Umbilical cord (tissue), 2 donors: ENCODE results near the gene RELB. TPM values are rescaled to one million over a fixed set of nuclear protein-coding genes. Genes with fewer than 3 reads are reported as not detected.

ENCODE experiments used
- DNase-seq: peaks from one replicate; pipeline ENCODE4 v3.0.0-alpha.2; 2015; ENCODE audit warnings: low spot score
- total RNA-seq: library from RNA; depleted of rRNA; stranded (reverse); fragments of >200 nt; gene quantifications from one replicate; pipeline ENCODE4 v1.2.3, GENCODE V29; 2014; ENCODE audit warnings: low replicate concordance; ENCODE audit not compliant: insufficient read depth

The RELB gene
- total RNA-seq, 1 donor from 2014 or later = 4.8 TPM

GRCh38 chr19:45021971-45022370 is 20.7 kb downstream of the RELB start:
- DNase-seq = no peak

GRCh38 chr19:45023048-45023447 is 21.8 kb downstream of the RELB start:
- no peak for DNase-seq

- DNase-seq = no peak
Measured at GRCh38 chr19:45025264-45025663, 24.0 kb downstream of the RELB start.

- no peak for DNase-seq
Measured at GRCh38 chr19:45027371-45027770, 26.1 kb downstream of the RELB start.

- DNase-seq = no peak
Measured at GRCh38 chr19:45030825-45031224, 29.6 kb downstream of the RELB start.

- DNase-seq = no peak
Measured at GRCh38 chr19:45032421-45032820, 31.2 kb downstream of the RELB start.

- no peak for DNase-seq
Measured at GRCh38 chr19:45035755-45036154, 34.5 kb downstream of the RELB start.

- no peak for DNase-seq
Measured at GRCh38 chr19:45037393-45038169, 36.3 kb downstream of the RELB start.

- peak; percentile 94 for DNase-seq
Measured at GRCh38 chr19:45038931-45039893, 37.9 kb downstream of the RELB start, which contains the start of gene CLASRP. Gene CLASRP, plus strand, starts transcription at chr19:45039045. Its CDS starts 1,168 bp downstream, at chr19:45040213.

GRCh38 chr19:45040059-45040771 is 39.0 kb downstream of the RELB start:
- DNase-seq = peak; percentile 8

GRCh38 chr19:45041125-45041524 is 39.9 kb downstream of the RELB start:
- no peak for DNase-seq

GRCh38 chr19:45045671-45046353 is 44.5 kb downstream of the RELB start:
- no peak for DNase-seq

- no peak for DNase-seq
Measured at GRCh38 chr19:45046355-45046754, 45.1 kb downstream of the RELB start.

GRCh38 chr19:45047188-45047797 is 46.0 kb downstream of the RELB start:
- DNase-seq = no peak

GRCh38 chr19:45049073-45049736 is 47.9 kb downstream of the RELB start:
- no peak for DNase-seq

- no peak for DNase-seq
Measured at GRCh38 chr19:45050036-45050435, 48.8 kb downstream of the RELB start.

- no peak for DNase-seq
Measured at GRCh38 chr19:45051929-45052579, 50.8 kb downstream of the RELB start.

- no peak for DNase-seq
Measured at GRCh38 chr19:45056831-45057230, 55.6 kb downstream of the RELB start.

- DNase-seq = no peak
Measured at GRCh38 chr19:45057444-45057843, 56.2 kb downstream of the RELB start.
